Measurements from ENCODE around the gene EFHC1. TPM values are rescaled to one million over a fixed set of nuclear protein-coding genes. Genes with fewer than 3 reads are reported as not detected.

The EFHC1 gene
- total RNA-seq, 1 experiment from 2014 or later: 18.1 TPM

- intact Hi-C loops (cut with micrococcal nuclease; ENCODE audit: unreplicated experiment): loop anchor here (10.0 kb wide), 1 partner anchor 155 kb away; no protein-coding TSS in a partner anchor
- Mint-ChIP-seq H3K36me3 (ENCODE audit: insufficient read depth, unreplicated experiment) (peaks cover 17% of the 10 kb centered on the region), H3K9me3 (ENCODE audit: low read depth, unreplicated experiment) (no peaks in the 10 kb centered on the region), H3K27me3 (ENCODE audit: unreplicated experiment) (no peaks in the 10 kb centered on the region), H3K27ac (ENCODE audit: unreplicated experiment) (no peak overlapping the region), H3K4me1 (ENCODE audit: low read depth, unreplicated experiment) (peaks cover 47% of the 10 kb centered on the region), H3K4me3 (ENCODE audit: low read depth, unreplicated experiment) (no peak overlapping the region)
- no peak for TF ChIP-seq CTCF (IDR thresholded peaks at IDR 0.05; ENCODE audit: unreplicated experiment)
- CTCF ChIA-PET: no interaction called here
- DNase-seq: no peak
- no TSS peak for BruUV-seq (replicated peaks)
Observed at GRCh38 chr6:52510213-52510562, 90.0 kb downstream of the EFHC1 start.

GRCh38 chr6:52511163-52511562, 91.0 kb downstream of the EFHC1 start:
- Mint-ChIP-seq H3K4me1 (ENCODE audit: low read depth, unreplicated experiment) (peaks cover 49% of the 10 kb centered on the region), H3K36me3 (ENCODE audit: insufficient read depth, unreplicated experiment) (peaks cover 17% of the 10 kb centered on the region), H3K27ac (ENCODE audit: unreplicated experiment) (peak overlapping the region; percentile 15), H3K27me3 (ENCODE audit: unreplicated experiment) (no peaks in the 10 kb centered on the region), H3K9me3 (ENCODE audit: low read depth, unreplicated experiment) (no peaks in the 10 kb centered on the region), H3K4me3 (ENCODE audit: low read depth, unreplicated experiment) (no peak overlapping the region)
- intact Hi-C loops (cut with micrococcal nuclease; ENCODE audit: unreplicated experiment): loop anchor here (10.0 kb wide), 1 partner anchor 154 kb away; no protein-coding TSS in a partner anchor
- DNase-seq: no peak
- TF ChIP-seq CTCF (IDR thresholded peaks at IDR 0.05; ENCODE audit: unreplicated experiment): no peak
- CTCF ChIA-PET: no interaction called here
- BruUV-seq (replicated peaks): no TSS peak

DNA sequence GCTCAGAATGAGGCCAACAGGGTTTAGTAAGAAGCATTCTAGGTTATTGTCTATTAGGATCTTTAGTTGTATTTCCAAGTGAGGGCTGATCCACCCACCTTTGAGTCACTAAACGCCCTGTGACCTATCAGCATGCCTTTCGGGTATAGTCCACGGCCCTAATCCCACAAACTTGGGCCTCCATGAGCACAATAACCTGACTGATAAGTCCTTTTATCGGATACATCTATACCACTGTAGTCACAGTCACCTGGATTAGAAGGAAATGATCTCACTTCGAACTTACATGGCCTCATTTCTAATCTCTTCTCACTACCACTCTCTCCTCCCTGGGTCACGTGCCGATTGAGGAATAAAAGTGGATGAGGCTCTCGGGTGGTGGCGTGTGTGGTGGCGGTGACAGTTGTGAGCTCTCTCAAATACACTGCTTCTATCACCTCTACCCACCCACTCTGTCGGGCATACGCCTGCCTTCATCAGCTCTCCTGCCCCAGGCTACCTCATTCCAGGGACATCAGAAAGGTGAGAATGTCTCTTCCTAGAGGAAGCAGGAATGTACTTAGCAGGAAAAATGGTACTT, 91.5 kb downstream of the EFHC1 start:
- H3K9me3 Mint-ChIP-seq (ENCODE audit: low read depth, unreplicated experiment): no peaks in the 10 kb centered on the region
- H3K36me3 Mint-ChIP-seq (ENCODE audit: insufficient read depth, unreplicated experiment): peaks cover 17% of the 10 kb centered on the region
- DNase-seq: no peak
- peak overlapping the region; percentile 15 for H3K27ac Mint-ChIP-seq (ENCODE audit: unreplicated experiment)
- no peaks in the 10 kb centered on the region for H3K27me3 Mint-ChIP-seq (ENCODE audit: unreplicated experiment)
- intact Hi-C loops (cut with micrococcal nuclease; ENCODE audit: unreplicated experiment): loop anchor here (10.0 kb wide), 1 partner anchor 153 kb away; no protein-coding TSS in a partner anchor
- H3K4me3 Mint-ChIP-seq (ENCODE audit: low read depth, unreplicated experiment): no peak overlapping the region
- no peak for TF ChIP-seq CTCF (IDR thresholded peaks at IDR 0.05; ENCODE audit: unreplicated experiment)
- CTCF ChIA-PET: interaction anchor here (1.6 kb wide), 1 partner anchor 8 kb away, joined by 5 read pairs; no protein-coding TSS in a partner anchor
- no TSS peak for BruUV-seq (replicated peaks)
- peaks cover 49% of the 10 kb centered on the region for H3K4me1 Mint-ChIP-seq (ENCODE audit: low read depth, unreplicated experiment)

- BruUV-seq (replicated peaks): no TSS peak
- no peak overlapping the region for H3K27ac Mint-ChIP-seq (ENCODE audit: unreplicated experiment)
- no peaks in the 10 kb centered on the region for H3K9me3 Mint-ChIP-seq (ENCODE audit: low read depth, unreplicated experiment)
- H3K36me3 Mint-ChIP-seq (ENCODE audit: insufficient read depth, unreplicated experiment): peaks cover 17% of the 10 kb centered on the region
- no peak overlapping the region for H3K4me3 Mint-ChIP-seq (ENCODE audit: low read depth, unreplicated experiment)
- peak; percentile 32 for DNase-seq
- H3K27me3 Mint-ChIP-seq (ENCODE audit: unreplicated experiment): no peaks in the 10 kb centered on the region
- intact Hi-C loops (cut with micrococcal nuclease; ENCODE audit: unreplicated experiment): loop anchor here (10.0 kb wide), 1 partner anchor 153 kb away; no protein-coding TSS in a partner anchor
- TF ChIP-seq CTCF (IDR thresholded peaks at IDR 0.05; ENCODE audit: unreplicated experiment): no peak
- peaks cover 49% of the 10 kb centered on the region for H3K4me1 Mint-ChIP-seq (ENCODE audit: low read depth, unreplicated experiment)
- CTCF ChIA-PET: interaction anchor here (1.6 kb wide), 1 partner anchor 8 kb away, joined by 5 read pairs; no protein-coding TSS in a partner anchor
Observed at GRCh38 chr6:52512199-52512598, 92.1 kb downstream of the EFHC1 start.
